Measurements from ENCODE around the gene SCAF4.
"Not testable (repeated sequence)": the region's sequence is repeated elsewhere in the genome, so short reads cannot be mapped to it uniquely, and the experiment has no call there.

SCAF4 gene

DNA sequence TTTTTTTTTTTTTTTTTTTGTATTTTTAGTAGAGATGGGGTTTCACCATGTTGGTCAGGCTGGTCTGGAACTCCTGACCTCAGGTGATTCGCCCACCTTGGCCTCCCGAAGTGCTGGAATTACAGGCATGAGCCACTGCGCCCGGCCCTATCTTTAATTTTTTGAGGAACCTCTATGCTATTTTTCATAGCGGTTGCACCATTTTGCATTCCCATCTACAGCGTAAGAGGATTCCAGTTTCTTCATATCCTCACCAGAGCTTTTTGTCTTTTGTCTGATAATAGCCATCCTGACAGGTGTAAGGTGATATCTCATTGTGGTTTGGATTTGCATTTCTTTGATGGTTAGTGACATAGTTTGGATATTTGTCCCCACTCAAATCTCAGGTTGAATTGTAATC, 100.0 kb downstream of the SCAF4 start:
- not testable (repeated sequence) for FAIRE-seq

DNA sequence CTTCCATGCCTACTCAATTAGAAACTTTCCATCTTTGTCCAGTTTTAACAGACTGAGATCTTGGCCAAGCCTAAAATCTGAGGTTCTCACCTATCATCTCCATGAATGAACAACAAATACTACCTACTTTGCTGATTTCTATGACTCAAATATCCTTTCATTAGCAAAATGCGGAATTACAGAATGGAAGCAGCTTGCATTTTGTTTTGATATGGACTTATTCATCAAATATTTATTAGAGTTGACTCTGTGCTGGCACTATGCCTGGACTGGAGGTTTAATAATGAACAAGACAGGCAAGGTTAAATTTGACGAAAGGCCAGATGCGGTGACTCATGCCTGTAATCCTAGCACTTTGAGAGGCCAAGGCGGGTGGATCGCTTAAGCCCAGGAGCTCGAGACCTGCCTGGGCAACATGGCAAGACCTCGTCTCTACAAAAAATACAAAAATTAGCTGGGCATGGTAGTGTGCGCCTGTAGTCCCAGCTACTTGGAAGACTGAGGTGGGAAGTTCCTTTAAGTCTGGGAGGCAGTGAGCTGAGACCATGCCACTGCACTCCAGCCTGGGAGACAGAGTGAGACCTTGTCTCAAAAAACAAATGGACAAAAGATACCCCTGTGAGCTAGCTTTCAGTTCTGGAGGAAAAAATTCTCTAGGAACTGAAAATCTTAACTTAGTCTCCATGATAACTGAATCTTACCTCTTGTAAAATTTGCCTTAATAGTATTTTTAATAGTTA, 101.8 kb downstream of the SCAF4 start:
- peak; percentile 21 for FAIRE-seq

DNA sequence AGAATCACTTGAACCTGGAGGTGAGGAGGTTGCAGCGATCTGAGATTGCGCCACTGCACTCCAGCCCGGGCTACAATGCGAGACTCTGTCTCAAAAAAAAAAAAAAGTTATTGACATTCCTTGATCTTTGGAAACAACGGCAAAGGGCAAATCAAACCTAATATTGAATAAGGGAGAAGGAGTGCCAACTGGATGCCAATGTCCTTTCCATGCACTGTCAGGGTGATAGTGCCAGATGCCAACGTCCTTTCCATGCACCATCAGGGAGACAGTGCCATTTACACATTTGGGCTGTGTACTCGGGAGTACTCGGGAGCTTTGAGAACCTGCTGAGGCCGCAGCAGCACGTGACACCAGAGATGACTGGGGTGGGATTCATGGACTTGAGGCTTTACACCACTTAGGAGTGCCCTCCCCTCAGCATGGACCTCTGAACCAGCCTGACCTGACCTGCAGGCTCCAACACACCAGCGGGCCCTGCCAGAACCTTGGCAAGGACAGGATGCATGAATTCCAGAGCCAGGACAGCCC, 106.9 kb downstream of the SCAF4 start:
- no peak for FAIRE-seq

DNA sequence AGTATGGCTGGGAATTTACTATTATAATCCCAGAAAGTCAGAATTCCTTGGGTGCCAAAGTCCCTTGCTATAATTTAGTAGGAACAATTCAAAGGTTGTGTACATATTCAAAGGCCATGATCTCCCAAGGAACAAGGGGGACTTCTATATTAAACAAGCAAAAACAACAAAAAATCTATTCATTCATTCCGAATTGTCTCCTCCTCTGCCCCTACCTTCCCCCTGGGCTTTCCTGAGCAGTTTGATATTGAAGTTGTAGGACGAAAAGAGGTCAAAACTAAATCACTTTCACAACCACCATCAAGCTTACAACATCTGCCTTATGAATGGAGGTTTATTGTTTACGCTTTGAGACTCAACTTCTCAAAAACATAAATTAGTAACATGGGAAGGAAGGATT, 107.7 kb downstream of the SCAF4 start:
- FAIRE-seq = no peak

DNA sequence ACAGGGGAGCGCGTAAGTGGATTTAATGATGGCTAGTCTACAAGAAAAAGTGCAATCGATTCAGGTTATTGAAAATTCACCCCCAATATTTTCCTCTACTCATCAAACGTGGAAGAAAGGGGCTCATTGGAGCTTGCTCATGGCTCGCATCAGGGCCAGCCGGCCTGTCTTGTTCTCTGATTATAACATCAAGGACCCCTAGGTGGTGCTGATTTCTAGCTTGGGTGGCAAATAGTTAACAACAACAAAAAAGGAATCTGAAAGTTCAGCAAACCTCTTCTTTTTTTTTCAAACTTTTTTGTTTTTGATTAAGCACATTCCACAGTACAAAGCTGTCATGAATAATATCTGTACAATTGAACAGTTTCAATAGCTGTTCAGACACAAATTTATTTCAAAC, 108.3 kb downstream of the SCAF4 start:
- no peak for FAIRE-seq

DNA sequence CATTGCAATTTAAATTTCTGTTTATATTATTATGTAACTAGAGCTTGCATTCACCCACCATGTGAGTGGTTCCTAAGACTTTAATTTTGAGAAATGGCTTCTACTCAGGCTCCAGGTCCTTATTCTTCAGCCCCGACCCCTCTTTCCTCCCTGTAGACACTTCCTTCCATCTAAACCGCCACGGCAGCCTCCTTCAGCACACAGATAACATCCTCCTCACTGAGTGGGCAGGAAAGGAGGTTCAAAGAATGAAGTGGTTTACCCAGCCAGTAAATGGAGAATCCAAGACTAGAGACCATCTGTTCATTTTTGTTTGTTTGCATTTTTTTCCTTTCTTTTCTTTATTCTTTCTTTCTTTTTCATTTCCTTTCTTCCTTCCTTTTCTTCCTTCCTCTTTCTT, 109.5 kb downstream of the SCAF4 start:
- no peak for FAIRE-seq

Measured in endometrium (tissue), 2 donors.